HL-60/S4 treated with phorbol 12-myristate 13-acetate at 8.2 ng/mL for 4 days and 3 days (cell line): ENCODE results near the gene TMEM151B.
"Not testable (repeated sequence)": the region's sequence is repeated elsewhere in the genome, so short reads cannot be mapped to it uniquely, and the experiment has no call there.

ENCODE experiments used
- in situ Hi-C: fragments of 300-500 bp; cut with MboI; formaldehyde crosslinking; loops from 2 replicates; pipeline ENCODE4 v1.15.0; 2022; ENCODE audit warnings: low sequenced_read_pairs

Gene TMEM151B

DNA sequence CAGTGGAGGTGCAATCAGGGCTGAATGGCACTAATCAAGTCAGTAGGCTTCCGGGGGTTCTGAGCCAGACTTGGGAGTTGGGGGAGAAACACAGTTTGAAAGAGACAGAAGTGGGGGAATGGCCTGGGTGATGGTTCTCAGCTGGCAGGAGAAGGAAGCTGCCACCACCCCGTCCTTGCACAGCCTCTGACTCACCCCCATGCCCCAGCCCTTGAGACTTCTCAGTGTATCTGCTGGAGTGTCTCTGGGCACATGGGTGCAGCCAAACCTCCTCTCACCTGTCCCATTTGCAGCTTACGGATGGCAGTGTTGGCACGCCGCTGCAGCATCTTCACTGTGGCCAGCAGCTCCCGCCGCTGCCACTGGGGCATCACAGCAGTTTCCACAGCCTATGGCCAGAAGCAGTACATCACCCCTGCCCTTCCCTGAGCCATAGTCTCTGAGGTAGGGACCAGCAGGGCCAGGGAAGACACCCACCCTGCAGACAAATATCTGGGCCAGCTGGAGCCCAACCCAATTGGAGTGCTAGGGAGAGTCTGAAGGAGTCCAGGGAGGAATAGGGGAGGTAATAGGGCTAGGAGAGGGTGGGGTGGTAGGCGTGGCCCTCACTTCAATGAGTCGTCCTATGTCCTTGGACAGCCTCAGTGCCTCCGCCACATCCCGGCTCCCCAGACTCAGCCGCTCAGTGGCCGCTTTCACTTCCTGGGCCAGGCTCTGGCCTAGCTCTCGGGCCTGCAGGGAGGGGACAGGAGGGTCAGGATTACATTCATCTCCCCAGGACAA, 31.7 kb downstream of the TMEM151B start:
- in situ Hi-C loops, result no loop called here

DNA sequence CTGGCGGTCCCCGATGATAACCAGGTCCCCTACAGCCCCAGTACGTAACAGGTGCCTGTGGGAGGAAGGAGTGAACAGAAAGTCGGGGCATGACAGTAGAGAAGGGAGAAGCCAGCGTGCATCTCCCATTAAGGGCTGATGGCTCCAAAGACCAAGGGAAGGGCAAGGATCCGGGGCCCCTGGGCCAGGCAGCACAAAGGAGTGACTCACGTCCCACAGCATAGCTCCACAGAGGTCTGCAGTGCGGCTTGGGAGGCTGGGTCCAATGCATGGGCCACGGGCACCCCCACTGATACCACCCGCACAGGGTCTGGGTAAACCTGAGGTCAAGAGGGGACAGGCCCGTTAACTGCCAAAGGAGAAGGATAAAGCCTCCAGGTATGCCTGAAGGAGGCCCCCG, 32.6 kb downstream of the TMEM151B start:
- in situ Hi-C loops, result no loop called here

DNA sequence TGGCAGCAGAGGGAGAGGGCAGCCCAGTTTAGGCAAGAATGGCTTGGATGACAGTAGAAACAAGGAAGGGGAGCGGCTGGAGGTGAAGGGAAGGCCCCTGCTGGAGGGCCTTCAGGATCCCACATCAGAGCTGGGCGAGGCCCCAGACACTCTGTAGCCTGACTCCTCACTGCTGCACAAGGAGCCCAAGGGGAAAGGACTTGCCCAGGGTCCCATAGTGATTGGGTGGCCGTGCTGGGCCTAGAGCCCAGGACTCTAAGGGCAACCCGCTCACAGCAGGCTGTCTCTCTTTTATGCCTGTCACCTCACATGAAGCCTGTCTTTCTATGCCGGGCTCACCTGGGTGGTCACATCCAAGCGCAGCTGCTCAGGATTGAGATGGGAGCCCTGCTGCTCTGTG, 33.6 kb downstream of the TMEM151B start:
- in situ Hi-C loops, result no loop called here

DNA sequence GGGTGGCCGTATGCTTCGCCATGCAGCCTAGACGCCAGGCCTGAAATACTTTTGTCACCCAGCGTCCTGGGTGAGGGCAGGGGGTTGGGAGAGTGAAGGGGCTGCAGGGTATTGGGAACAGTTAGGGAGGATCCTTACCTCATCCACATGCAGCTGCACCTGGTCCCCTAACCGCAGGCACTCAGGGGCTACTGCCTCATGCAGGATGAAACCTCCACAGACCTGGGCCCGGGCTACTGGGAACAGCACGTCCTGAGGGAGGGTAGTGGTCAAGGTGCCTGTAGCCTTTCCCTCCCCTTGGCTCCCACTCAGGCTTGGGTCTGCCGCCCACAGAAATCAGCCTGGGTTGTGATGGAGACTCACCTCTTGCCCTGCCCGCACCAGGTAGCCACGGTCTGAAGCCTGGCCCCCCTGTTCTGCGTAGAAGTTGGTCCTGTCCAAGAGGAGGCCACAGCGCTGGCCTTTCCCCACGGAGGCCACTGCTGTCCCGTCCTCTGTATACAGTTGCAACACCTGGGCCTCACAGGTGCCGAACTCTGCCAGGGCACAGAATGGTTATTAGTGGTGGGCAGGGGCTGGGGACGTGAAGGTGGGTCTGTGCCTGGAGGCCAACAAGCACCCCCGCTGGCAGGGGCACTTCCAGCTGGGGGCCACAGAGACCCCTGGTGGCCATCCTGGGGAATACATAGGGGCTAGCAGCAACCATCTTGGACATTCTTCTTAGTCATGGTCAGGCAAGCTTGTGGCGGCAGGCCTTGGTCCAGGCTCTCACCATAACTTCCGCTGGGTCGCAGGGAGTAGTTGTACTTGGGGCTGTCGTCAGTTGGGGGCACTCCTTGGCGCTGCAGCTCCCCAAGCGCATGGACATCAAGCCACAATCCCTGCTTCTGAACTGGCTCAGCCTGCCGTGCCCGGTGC, 34.3 kb downstream of the TMEM151B start:
- in situ Hi-C loops, result no loop called here

DNA sequence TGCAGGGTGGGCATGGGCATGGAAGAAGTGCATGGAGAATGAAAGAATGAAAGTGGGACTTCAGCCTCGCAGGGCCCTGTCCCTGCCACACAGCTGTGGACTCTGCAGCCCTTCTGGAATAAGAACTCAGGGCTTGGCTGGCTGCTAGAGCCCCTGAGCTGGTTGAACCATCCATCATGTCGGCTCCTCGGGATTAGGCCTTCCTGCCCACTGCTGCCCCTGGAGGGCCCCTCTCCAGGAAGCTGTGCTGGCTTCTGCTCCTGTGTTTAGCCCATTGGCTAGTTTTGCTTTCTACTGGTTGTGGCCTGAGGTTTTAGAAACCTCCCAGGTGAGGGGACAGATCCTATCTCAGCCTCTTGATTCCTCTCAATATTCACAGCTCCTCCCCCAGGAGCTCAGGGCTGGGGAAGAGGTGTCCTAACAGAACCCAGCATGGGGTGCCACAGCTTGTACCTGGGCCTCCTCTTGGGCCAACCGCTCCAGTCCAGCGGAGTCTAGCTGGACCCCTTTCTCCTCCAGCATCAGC, 35.0 kb downstream of the TMEM151B start:
- in situ Hi-C loops, result no loop called here

DNA sequence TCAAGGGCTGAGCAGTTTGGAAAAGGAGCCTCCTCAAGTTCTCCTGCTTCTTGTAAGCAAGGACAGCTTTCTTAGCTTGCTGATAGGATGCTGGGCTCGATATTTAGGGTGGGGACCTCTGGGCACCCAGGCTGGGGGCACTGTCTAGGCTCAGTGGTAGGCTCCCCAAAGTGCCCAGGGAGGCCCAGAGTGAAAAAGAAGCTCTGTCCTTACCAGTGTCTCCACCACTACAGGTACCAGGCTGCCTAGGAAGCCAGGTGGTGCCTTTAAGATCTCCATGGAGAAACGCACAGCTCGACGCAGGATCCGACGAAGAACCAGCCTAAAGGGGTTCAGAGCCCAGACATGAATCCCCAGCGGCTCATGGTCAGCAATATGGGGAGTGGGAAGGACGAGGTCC, 36.5 kb downstream of the TMEM151B start:
- in situ Hi-C loops, result no loop called here

DNA sequence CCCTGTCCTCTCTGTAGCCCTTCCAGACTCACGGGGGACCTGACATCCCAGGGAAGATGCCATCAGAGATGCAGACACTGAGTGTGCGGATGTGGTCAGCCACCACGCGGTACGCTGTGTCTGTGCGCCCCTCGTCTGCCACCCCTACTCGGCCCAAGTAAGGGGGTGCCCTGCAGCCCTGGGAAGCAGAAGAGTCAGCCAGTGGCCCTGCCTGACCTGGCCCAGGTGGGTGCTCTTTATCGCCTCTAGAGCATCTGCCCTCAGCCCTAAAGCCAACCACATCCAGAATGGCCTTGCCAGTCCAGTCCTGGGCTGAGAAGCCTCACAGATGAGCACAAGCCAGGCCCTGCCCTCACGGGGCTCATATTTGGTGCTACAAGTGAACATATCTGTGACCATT, 37.0 kb downstream of the TMEM151B start:
- in situ Hi-C loops, result no loop called here

DNA sequence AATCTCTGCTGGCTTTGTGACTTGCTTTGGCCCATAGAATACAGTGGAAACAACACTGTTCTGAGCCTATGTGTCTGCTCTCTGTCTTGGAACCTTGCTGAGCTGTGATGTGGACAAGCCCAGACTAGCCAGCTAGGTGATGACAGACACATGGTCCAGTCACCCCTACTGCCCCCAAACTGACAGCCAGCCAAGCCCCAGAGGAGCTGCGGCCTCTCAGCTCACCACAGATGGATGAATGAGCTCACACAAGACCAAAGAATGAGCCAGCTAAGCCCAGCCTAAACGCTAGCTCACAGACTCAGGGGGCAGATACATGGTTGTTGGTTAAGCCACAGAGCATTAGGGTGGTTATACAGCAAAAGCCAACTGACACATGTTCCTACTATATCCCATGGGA, 38.8 kb downstream of the TMEM151B start:
- in situ Hi-C loops, result no loop called here

DNA sequence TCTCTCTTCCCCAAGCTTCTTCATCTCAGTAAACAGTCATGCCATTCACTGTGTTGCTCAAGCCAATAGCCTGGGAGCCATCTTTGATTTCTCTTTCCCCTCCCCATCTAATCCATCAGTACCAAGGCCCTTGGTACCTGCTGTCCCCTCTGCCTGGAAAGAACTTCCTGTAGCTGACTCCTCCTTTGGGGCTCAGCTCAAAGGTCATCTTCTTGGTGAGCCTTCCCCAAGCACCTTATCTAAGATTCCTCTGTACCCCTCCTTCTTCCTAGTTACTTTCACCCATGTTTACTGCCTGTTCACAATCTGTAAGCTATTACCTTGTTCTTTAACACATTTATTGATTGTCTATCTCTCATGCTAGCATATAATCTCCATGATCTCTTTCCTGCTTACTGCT, 39.4 kb downstream of the TMEM151B start:
- in situ Hi-C loops, result no loop called here

DNA sequence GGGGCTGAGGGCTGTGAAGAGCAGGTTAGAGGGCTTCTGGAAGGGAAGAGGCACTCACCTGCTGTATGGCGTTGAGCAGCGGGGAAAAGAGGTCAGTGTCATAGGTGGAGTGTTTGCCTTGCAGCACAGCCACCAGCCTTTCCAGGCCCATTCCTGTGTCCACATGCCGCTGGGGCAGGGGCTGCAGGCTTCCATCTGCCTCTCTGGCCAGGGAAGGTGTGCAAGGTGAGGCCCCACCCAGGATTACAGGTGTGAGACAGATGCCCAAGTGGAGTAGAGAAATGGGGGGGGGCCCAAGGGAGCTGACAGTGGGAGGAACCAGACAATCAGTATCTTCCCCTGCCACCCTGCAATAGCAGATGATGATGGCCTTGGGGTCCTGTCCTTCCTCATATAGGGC, 40.0 kb downstream of the TMEM151B start:
- in situ Hi-C loops, result no loop called here

DNA sequence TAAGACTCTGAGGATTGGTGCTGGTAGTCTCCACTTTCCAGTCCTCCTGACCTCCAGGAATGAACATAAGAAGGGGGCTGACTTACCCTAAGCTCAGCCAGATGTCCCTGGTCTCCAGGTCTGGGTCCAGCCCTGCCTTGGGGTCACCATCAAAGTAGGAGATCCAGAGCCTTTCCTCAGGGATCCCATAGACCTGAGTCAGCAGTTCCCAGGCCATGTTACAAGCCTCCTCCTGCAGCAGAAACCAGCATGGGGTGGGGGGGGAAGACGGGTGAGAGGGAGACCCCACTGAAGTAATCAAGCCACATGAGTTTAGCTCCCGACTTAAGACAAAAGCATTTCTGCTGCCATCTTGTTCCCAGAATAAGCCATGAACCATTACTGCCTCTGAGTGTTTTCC, 41.1 kb downstream of the TMEM151B start:
- in situ Hi-C loops, result no loop called here

DNA sequence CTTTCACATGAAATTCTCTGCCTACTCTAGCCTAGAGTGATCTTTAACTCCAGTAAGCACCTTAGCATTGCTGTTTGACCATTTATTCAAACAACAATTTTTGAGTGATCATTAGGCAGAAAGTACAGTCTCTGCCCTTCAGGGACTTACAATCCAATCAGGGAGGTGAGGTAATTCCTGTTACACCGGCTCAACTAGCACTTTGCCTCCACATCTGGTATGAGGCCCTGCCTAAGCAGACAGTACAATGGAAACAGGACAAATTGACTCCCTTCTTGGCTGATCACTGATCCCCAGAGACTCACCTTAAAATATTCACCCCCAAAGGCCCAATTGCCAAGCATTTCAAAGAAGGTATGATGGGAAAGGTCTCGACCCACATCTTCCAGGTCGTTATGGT, 41.5 kb downstream of the TMEM151B start:
- in situ Hi-C loops, result no loop called here

DNA sequence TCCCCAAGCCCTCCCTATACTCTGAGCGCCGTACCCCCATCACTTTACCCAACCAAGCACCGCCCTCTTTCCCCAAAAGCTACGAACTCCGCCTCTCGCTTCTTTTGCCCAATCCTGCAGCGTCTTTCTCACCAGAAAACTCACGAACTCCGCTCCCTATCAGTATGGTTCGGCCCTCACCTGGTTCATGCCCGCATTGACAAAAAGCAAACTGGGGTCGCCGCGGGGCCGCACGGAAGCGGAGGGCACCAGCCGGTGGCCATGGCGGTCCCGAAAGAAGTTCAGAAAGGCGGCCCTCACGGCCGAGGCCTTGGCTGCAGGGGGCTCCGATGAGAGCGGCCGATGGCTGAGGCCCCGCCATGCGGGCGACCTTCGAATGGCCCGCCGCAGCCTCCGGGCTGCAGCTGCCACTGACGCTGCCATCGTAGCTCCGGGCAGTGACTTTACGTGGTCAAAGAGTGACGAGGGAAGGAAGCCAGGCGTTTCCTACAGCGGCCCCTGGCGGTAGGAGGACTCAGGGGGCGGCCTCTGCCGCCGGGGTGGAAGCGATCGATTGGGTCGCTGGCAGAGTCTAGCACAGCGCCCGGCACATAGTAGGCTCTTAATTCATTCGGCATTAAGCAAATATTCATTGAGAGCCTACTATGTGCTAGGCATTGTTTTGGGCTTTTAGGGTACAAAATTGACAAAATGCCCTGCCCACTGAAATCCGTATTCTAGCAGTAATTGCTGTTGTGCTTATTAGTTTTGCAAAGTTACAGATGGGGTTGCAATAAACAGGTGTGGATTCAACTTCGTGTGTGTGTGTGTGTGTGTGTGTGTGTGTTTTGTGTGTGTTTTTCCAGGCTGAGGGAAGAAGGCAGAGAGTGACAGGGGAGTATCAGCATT, 42.9 kb downstream of the TMEM151B start, which contains the start of gene AARS2:
Gene AARS2, minus strand, starts transcription at position 447 of the 888 bp plus-strand sequence. Its CDS starts 24 bp downstream, at position 423.
- in situ Hi-C loops, result no loop called here

DNA sequence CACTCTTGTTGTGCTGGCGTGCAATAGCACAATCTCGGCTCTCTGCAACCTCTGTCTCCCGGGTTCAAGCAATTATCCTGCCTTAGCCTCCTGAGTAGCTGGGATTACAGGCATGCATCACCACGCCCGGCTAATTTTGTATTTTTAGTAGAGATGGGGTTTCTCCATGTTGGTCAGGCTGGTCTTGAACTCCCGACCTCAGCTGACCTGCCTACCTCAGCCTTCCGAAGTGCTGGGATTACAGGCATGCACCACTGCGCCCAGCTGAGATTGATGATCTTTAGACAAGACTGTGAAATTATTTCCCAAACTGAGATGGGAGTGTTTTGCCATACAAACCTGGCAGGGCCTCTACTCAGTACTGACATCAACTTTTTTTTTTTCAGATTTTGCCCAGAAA, 44.4 kb downstream of the TMEM151B start:
- in situ Hi-C loops, result not testable (repeated sequence)

DNA sequence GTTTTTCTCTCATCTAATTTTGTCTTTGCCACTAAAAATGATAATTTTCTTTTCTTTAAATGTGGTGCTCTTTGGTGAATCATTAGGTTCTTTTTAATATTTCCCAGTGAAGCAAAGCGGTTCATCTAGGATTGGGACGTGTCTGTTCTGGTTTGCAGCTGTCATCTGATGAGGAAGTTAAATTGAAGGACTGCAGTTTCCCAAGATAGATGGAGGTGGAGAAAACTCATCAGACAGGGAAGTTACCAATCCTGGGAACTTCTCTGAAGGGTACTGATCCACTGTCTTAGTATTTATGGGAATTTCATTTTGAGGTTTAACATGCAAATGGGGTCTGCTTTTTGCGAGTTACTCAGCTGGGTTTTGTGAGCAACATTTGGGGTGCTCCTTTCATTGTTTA, 45.3 kb downstream of the TMEM151B start:
- in situ Hi-C loops, result no loop called here

DNA sequence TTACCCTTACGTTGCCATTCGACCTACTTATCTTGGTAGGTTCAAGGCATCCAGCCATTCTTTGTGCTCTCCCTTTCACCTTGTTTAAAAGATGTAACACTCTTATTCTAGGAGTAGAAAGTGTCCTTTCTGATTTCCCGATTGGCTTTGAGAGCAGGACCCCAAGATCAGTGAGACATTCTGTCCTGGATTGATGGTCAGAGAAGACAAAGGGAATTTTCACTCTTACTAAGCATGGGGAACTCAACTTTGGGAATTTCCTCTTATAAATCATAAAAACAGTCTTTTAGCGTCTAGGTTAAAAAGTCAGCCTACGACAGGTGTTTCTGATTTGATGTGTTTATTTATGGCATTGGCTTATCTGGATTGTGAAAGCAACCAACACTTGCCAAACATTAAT, 45.7 kb downstream of the TMEM151B start:
- in situ Hi-C loops, result no loop called here

DNA sequence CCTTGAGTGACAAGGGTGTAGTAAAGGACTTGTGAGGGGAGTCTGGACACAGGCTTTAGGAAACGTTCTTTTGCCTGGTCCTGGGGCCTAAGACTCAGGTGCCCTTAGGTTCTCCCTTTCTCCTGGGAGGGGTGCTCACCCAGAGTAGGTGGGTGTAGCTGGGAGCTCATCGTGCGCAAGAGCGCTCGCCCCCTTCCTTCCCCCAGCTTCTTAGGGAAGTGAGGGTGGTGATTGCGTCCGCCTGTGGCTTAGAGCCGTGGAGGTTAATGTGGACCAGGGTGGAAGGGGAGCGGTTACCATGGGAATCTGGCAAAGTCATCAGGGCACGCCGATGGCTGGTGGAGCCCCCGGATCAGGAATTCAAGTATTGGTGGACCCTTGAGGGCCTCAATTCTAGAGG, 46.2 kb downstream of the TMEM151B start:
- in situ Hi-C loops, result no loop called here

DNA sequence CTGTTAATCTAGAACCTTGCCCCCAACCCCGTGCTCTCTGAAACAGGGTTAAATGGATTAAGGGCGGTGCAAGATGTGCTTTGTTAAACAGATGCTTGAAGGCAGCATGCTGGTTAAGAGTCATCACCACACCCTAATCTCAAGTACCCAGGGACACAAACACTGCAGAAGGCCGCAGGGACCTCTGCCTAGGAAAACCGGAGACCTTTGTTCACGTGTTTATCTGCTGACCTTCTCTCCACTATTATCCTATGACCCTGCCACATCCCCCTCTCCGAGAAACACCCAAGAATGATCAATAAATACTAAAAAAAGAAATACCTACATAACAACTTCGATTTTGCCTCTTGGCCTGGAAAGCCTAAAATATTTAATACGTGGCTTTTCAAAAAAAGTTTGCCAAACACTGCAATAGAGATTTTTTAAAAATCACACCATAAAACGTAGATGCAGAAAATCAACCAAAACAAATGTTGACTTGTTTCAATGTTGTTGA, 46.9 kb downstream of the TMEM151B start:
- in situ Hi-C loops, result not testable (repeated sequence)

DNA sequence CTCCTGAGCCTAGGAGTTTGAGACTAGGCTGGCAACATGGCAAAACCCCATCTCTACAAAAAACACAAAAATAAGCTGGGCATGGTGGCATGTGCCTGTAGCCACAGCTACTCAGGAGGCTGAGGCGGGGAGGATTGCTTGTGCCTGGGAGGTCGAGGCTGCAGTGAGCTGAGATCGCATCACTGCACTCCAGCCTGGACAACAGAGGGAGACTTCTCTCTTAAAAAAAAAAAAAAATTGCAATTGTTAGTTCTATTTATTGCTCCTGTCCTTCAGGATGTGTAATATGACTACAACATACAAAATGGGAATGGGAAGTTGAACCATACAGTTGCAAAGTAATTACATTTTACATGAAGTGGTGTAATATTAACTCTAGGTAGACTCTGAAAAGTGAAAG, 51.0 kb downstream of the TMEM151B start:
- in situ Hi-C loops, result no loop called here

DNA sequence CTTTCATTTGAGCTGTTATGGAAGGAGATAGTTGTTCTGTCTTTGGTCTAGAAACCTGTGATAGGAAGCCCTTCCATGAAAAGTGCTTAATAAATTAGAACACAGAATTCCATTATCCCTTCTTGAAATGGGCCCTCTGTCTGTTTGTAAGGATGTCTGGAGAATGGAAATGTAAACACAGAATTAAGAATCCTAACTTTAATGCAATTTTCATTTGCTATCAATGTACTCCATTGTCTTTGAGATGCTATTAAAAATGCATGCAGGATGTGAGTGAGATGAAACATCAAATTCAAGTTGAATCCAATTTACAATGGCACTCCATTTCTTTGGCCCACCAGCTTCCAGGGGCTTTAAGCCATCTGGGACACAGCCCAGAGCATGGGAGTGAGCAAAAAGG, 56.8 kb downstream of the TMEM151B start:
- in situ Hi-C loops, result no loop called here

DNA sequence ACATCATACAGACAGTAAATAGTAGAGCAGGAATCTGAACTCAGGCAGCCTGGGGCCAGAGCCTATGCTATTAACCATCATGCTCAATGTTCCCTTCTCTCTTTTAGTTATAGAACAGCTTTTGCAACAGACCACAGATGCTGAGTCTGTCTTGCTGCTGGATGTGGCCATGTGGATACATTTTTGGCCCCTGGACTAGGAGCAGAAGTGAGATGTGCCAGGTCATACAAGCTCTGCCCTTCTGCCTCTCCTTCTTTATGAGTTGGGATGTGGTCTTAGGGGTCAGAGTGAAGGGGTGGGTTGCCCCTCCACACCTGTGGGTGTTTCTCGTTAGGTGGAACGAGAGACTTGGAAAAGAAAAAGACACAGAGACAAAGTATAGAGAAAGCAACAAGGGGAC, 57.5 kb downstream of the TMEM151B start:
- in situ Hi-C loops, result no loop called here
